IMR-90 (cell line): ENCODE measurements around the gene PREP. TPM values are rescaled to one million over a fixed set of nuclear protein-coding genes. Genes with fewer than 3 reads are reported as not detected.

Experiments used
- ATAC-seq: fragments of 200-7000 bp; cut with Tn5 transposase; 2 replicates; pipeline ENCODE4 v1.9.1; 2020; ENCODE audit warnings: low read depth, mild to moderate bottlenecking, moderate library complexity
- BruUV-seq: library from RNA; stranded (reverse); fragments of 400-500 nt; replicated peaks from 2 replicates; lab custom pipeline; 2021; lab: Mats Ljungman, UMichigan
- CTCF ChIA-PET: fragments of 300-600 bp; formaldehyde crosslinking; extraction: SDS; loops from one replicate; lab custom pipeline; 2021; ENCODE audit warnings: antibody characterized with exemption; lab: Yijun Ruan, JAX
- POLR2A ChIA-PET: fragments of 300-600 bp; sonication (Branson Sonifier 250); formaldehyde crosslinking; loops from one replicate; lab custom pipeline; 2022; ENCODE audit warnings: antibody characterized with exemption; ENCODE audit not compliant: unreplicated experiment; lab: Charles Lee
- DNase-seq: peaks from one replicate; pipeline ENCODE4 v3.0.0; 2013
- H2AFZ ChIP-seq: replicated peaks from 2 replicates; pipeline ENCODE3; 2013; ENCODE audit warnings: low read length, mild to moderate bottlenecking; ENCODE audit not compliant: poor library complexity
- H2AK5ac ChIP-seq: 2 replicates; pipeline ENCODE4 v1.6.1; 2013; ENCODE audit warnings: low read depth, low read length, inconsistent platforms
- H2AK9ac ChIP-seq: replicated peaks from 2 replicates; pipeline ENCODE3; 2013; ENCODE audit warnings: mild to moderate bottlenecking, low read depth, low read length, moderate library complexity; ENCODE audit not compliant: poor library complexity
- H2BK120ac ChIP-seq: 2 replicates; pipeline ENCODE4 v1.6.1; 2013; ENCODE audit warnings: low read depth, low read length, inconsistent platforms
- H2BK15ac ChIP-seq: 3 replicates; pipeline ENCODE4 v1.6.1; 2013; ENCODE audit warnings: low read depth, low read length, inconsistent platforms
- H2BK20ac ChIP-seq: 2 replicates; pipeline ENCODE4 v1.6.1; 2013; ENCODE audit warnings: low read depth, mild to moderate bottlenecking, inconsistent platforms, low read length, moderate library complexity
- H2BK5ac ChIP-seq: 2 replicates; pipeline ENCODE4 v1.6.1; 2013; ENCODE audit warnings: mild to moderate bottlenecking, low read depth, low read length, inconsistent platforms; ENCODE audit not compliant: poor library complexity, severe bottlenecking
- H3K14ac ChIP-seq: replicated peaks from 2 replicates; pipeline ENCODE4 v1.6.1; 2013; ENCODE audit warnings: low read depth, low read length, inconsistent platforms
- H3K18ac ChIP-seq: 2 replicates; pipeline ENCODE4 v1.6.1; 2013; ENCODE audit warnings: low read depth, low read length, control low read depth
- H3K23ac ChIP-seq: 2 replicates; pipeline ENCODE4 v1.6.1; 2013; ENCODE audit warnings: low read depth, low read length, inconsistent platforms
- H3K27ac ChIP-seq: 2 replicates; pipeline ENCODE4 v1.5.1; 2013; ENCODE audit warnings: mild to moderate bottlenecking, control low read depth, low read length; ENCODE audit not compliant: insufficient read depth
- H3K27me3 ChIP-seq: 2 replicates; pipeline ENCODE4 v1.6.1; 2013; ENCODE audit warnings: low read length; ENCODE audit not compliant: control insufficient read depth, insufficient read depth
- H3K36me3 ChIP-seq: 2 replicates; pipeline ENCODE4 v1.6.1; 2013; ENCODE audit warnings: low read length, mixed read lengths; ENCODE audit not compliant: control insufficient read depth, insufficient read depth
- H3K4ac ChIP-seq: 2 replicates; pipeline ENCODE4 v1.6.1; 2013; ENCODE audit warnings: low read depth, low read length, inconsistent platforms
- H3K4me1 ChIP-seq: 2 replicates; pipeline ENCODE4 v1.6.1; 2013; ENCODE audit warnings: low read length, mixed read lengths; ENCODE audit not compliant: control insufficient read depth, insufficient read depth
- H3K4me2 ChIP-seq: 2 replicates; pipeline ENCODE4 v1.6.1; 2013; ENCODE audit warnings: low read depth, mild to moderate bottlenecking, control low read depth, low read length, moderate library complexity
- H3K4me3 ChIP-seq: 2 replicates; pipeline ENCODE4 v1.5.1; 2013; ENCODE audit warnings: low read depth, mild to moderate bottlenecking, control low read depth, low read length, moderate library complexity; ENCODE audit not compliant: insufficient read depth
- H3K56ac ChIP-seq: 2 replicates; pipeline ENCODE4 v1.6.1; 2013; ENCODE audit warnings: low read length, inconsistent platforms; ENCODE audit not compliant: insufficient read depth; ENCODE audit errors: extremely low read depth
- H3K79me1 ChIP-seq, 2 experiments: 2 replicates each; pipeline ENCODE4 v1.6.1; 2013; ENCODE audit warnings: low read length in 2 of 2, inconsistent platforms in 1 of 2, low read depth in 1 of 2
- H3K9ac ChIP-seq: 2 replicates; pipeline ENCODE4 v1.6.1; 2013; ENCODE audit warnings: low read depth, low read length, control low read depth
- H3K9me1 ChIP-seq: 2 replicates; pipeline ENCODE4 v1.6.1; 2013; ENCODE audit warnings: low read length, inconsistent platforms; ENCODE audit not compliant: insufficient read depth
- H3K9me3 ChIP-seq: 2 replicates; pipeline ENCODE4 v1.6.1; 2013; ENCODE audit warnings: low read length; ENCODE audit not compliant: control insufficient read depth, insufficient read depth
- H4K20me1 ChIP-seq: 2 replicates; pipeline ENCODE4 v1.6.1; 2013; ENCODE audit warnings: low read length, inconsistent platforms; ENCODE audit not compliant: insufficient read depth
- H4K5ac ChIP-seq: 2 replicates; pipeline ENCODE4 v1.6.1; 2013; ENCODE audit warnings: mild to moderate bottlenecking, low read depth, low read length, control low read depth
- H4K8ac ChIP-seq, 2 experiments: 2 replicates each; pipeline ENCODE4 v1.6.1; 2013; ENCODE audit warnings: low read depth in 2 of 2, low read length in 2 of 2, control low read depth in 1 of 2, inconsistent platforms in 1 of 2
- H4K91ac ChIP-seq: 2 replicates; pipeline ENCODE4 v1.6.1; 2013; ENCODE audit warnings: low read depth, low read length, inconsistent platforms; ENCODE audit not compliant: insufficient read depth
- BHLHE40 ChIP-seq: fragments of 150-350 bp; IDR thresholded peaks from 2 replicates; pipeline ENCODE4 v1.6.1; 2016; ENCODE audit warnings: mild to moderate bottlenecking, low read depth, low read length
- CEBPB ChIP-seq: IDR thresholded peaks from 2 replicates; pipeline ENCODE4 v1.6.1; 2012; ENCODE audit warnings: low read depth, low read length, improper control_type of control experiment
- MAFK ChIP-seq: IDR thresholded peaks from 2 replicates; pipeline ENCODE4 v1.6.1; 2012; ENCODE audit warnings: low read depth, low read length, improper control_type of control experiment
- MAZ ChIP-seq: IDR thresholded peaks from 2 replicates; pipeline ENCODE4 v1.6.1; 2012; ENCODE audit warnings: low read depth, mild to moderate bottlenecking, low read length, improper control_type of control experiment, moderate library complexity, borderline replicate concordance
- NFE2L2 ChIP-seq: fragments of 150-350 bp; IDR thresholded peaks from 2 replicates; pipeline ENCODE4 v1.6.1; 2016; ENCODE audit warnings: low read depth, mild to moderate bottlenecking, low read length
- POLR2A ChIP-seq: IDR thresholded peaks from 2 replicates; pipeline ENCODE4 v1.6.1; 2012; ENCODE audit warnings: mild to moderate bottlenecking, low read depth, low read length
- RFX5 ChIP-seq: IDR thresholded peaks from 2 replicates; pipeline ENCODE4 v1.8.0; 2012; ENCODE audit warnings: low read depth, mild to moderate bottlenecking, low read length, moderate library complexity
- USF2 ChIP-seq: fragments of 150-350 bp; IDR thresholded peaks from 2 replicates; pipeline ENCODE4 v1.6.1; 2017; ENCODE audit warnings: mild to moderate bottlenecking, antibody characterized with exemption, low read length, low read depth
- WGBS, 2 experiments: methylation state at CpG; one replicate each; pipeline versions ENCODE4 v1.1.5 to v1.1.7; 2013; ENCODE audit warnings: missing lambda C conversion rate in 2 of 2; ENCODE audit not compliant: insufficient read length in 1 of 2; ENCODE audit errors: extremely low coverage in 2 of 2; 5-methylcytosine and 5-hydroxymethylcytosine counted together
- dilution Hi-C: fragments of 300-500 bp; cut with HindIII; formaldehyde crosslinking; loops from one replicate; pipeline ENCODE4 v1.14.3; 2018; ENCODE audit warnings: low sequenced_read_pairs; ENCODE audit not compliant: unreplicated experiment
- in situ Hi-C: fragments of 300-500 bp; cut with MboI; formaldehyde crosslinking; loops from 3 replicates; pipeline ENCODE4 v1.14.3; 2019; ENCODE audit warnings: low sequenced_read_pairs, inconsistent platforms, mixed read lengths
- intact Hi-C: fragments of 100-400 bp; cut with micrococcal nuclease; formaldehyde crosslinking; loops from 2 replicates; pipeline ENCODE4 v1.10.0; 2022
- polyA plus RNA-seq, 3 experiments: library from polyadenylated mRNA; depleted of rRNA; stranded (reverse); fragments of >200 nt; gene quantifications; 2 replicates each; pipeline ENCODE4 v1.2.3, GENCODE V29; 2012; ENCODE audit warnings: low replicate concordance in 1 of 3
- total RNA-seq: library from RNA; depleted of rRNA; stranded (reverse); fragments of >200 nt; gene quantifications from 2 replicates; pipeline ENCODE4 v1.2.3, GENCODE V29; 2012

Gene PREP
- total and polyA plus RNA-seq, 2 of the 4 experiments (the other 2 are of a cell fraction): 21.0 to 25.7 TPM

- Histone ChIP-seq H3K4me2 (no peak overlapping the region), H3K9me1 (peaks cover 3% of the 10 kb centered on the region), H4K5ac (no peak overlapping the region), H2AFZ (no peak overlapping the region), H2AK5ac (no peak overlapping the region), H2BK5ac (no peak overlapping the region), H3K4me1 (peaks cover 3% of the 10 kb centered on the region; the same call in 1 of the 2 replicates), H3K27me3 (no peaks in the 10 kb centered on the region), H3K79me1 (peaks cover 3 to 10% of the 10 kb centered on the region in 2 experiments; a peak in 3 of 4 replicates), H2BK15ac (no peak overlapping the region), H2AK9ac (no peak overlapping the region), H3K4ac (no peak overlapping the region), H3K18ac (no peak overlapping the region), H3K23ac (no peak overlapping the region), H4K8ac (no peak overlapping the region), H2BK20ac (no peak overlapping the region), H3K14ac (no peak overlapping the region), H4K91ac (no peak overlapping the region), H3K27ac (no peak overlapping the region), H3K4me3 (no peak overlapping the region), H3K36me3 (peaks cover 18% of the 10 kb centered on the region), H3K9ac (no peak overlapping the region), H3K9me3 (no peaks in the 10 kb centered on the region), H3K56ac (no peak overlapping the region), H4K20me1 (peaks cover 9% of the 10 kb centered on the region; the same call in 1 of the 2 replicates), H2BK120ac (no peak overlapping the region)
- DNase-seq: no peak
- TF ChIP-seq MAZ: no peak
- TF ChIP-seq USF2: no peak
- TF ChIP-seq CEBPB: no peak
- TF ChIP-seq MAFK: no peak
- TF ChIP-seq NFE2L2: no peak
- no peak for TF ChIP-seq RFX5
- no peak for TF ChIP-seq BHLHE40
- TF ChIP-seq POLR2A: no peak
- dilution Hi-C loops (no loop called here), in situ Hi-C loops (no loop called here), intact Hi-C loops (no loop called here)
- BruUV-seq: no TSS peak
- no peak for ATAC-seq
- WGBS, 2 experiments: 100% methylated on average over 2 of the region's 4 CpGs; no CpG with 5 or more reads in 1 of the 2 experiments
- ChIA-PET POLR2A (no interaction called here), CTCF (no interaction called here)
Observed at GRCh38 chr6:105331927-105332326, 71.0 kb downstream of the PREP start.
